Small intestine (tissue), 7 donors: ENCODE data around the gene TMEM51. TPM values are rescaled to one million over a fixed set of nuclear protein-coding genes. Genes with fewer than 3 reads are reported as not detected.

Experiments used
- DNase-seq, 2 donors: peaks; one replicate each; pipeline versions ENCODE4 v3.0.0 to v3.0.0-alpha.2; 2013
- FAIRE-seq: peaks from 2 replicates; lab custom pipeline; 2012; peaks lifted over from hg19 to GRCh38; lab: Jason Lieb, UNC
- H3K27ac ChIP-seq, 3 donors: one replicate each; pipeline ENCODE4 v1.5.1; 2013; ENCODE audit warnings: low read length in 2 of 3, mild to moderate bottlenecking in 2 of 3, control low read depth in 1 of 3, inconsistent platforms in 1 of 3, low read depth in 1 of 3, moderate library complexity in 1 of 3
- H3K27me3 ChIP-seq, 3 donors: one replicate each; pipeline ENCODE4 v1.6.1; 2013; ENCODE audit warnings: low read length in 3 of 3, inconsistent platforms in 1 of 3; ENCODE audit not compliant: control insufficient read depth in 3 of 3, insufficient read depth in 3 of 3
- H3K36me3 ChIP-seq, 3 donors: one replicate each; pipeline ENCODE4 v1.6.1; 2013; ENCODE audit warnings: low read length in 3 of 3, inconsistent platforms in 1 of 3, low read depth in 1 of 3, mild to moderate bottlenecking in 1 of 3, moderate library complexity in 1 of 3; ENCODE audit not compliant: control insufficient read depth in 3 of 3, insufficient read depth in 2 of 3
- H3K4me1 ChIP-seq, 3 donors: one replicate each; pipeline ENCODE4 v1.6.1; 2013; ENCODE audit warnings: low read length in 2 of 3, inconsistent platforms in 1 of 3, low read depth in 1 of 3, mild to moderate bottlenecking in 1 of 3, moderate library complexity in 1 of 3; ENCODE audit not compliant: control insufficient read depth in 3 of 3, insufficient read depth in 2 of 3
- H3K4me3 ChIP-seq, 3 donors: one replicate each; pipeline ENCODE4 v1.5.1; 2013; ENCODE audit warnings: low read length in 3 of 3, control low read depth in 1 of 3, inconsistent platforms in 1 of 3, low read depth in 1 of 3, mild to moderate bottlenecking in 1 of 3, moderate library complexity in 1 of 3
- H3K9me3 ChIP-seq, 2 donors: one replicate each; pipeline ENCODE4 v1.6.1; 2013; ENCODE audit warnings: low read depth in 1 of 2, low read length in 1 of 2; ENCODE audit not compliant: control insufficient read depth in 2 of 2, insufficient read depth in 1 of 2
- WGBS, 3 donors: extraction: QIAGEN DNeasy Blood & Tissue Kit; methylation state at CpG; one replicate each; pipeline ENCODE4 v1.1.7; 2013; 5-methylcytosine and 5-hydroxymethylcytosine counted together
- polyA plus RNA-seq, 4 donors: library from polyadenylated mRNA; stranded (reverse) in 3 of 4; unstranded in 1 of 4; fragments of 200-250 nt in 3 of 4; fragments of 120-200 nt in 1 of 4; gene quantifications; one replicate each; pipeline versions ENCODE4 v1.2.1 to v1.2.3, GENCODE V29; 2013
- donor health status: healthy with polysubstance abuse.
- donor health status: control.
- donor health status: control.
- donor health status: Bipolar disorder and iron deficiency.
- donor health status: healthy.

Gene TMEM51
- polyA plus RNA-seq, 4 donors, result 16.3 to 44.4 (median 21.5) TPM

DNA sequence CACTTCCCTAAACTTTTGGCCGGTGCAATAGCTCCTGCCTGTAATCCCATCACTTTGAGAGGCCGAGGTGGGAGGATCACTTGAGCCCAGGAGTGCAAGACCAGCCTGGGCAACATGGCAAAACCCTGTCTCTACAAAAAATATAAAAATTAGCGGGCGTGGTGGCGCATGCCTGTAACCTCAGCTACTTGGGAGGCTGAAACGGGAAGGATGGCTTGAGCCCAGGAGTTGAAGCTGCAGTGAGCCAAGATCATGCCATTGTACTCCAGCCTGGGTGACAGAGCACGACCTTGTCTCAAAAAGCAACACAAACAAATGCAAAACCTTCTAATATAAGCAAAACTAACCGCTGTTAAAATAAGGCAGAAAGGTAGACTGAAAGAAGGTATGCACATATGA is 25.9 kb downstream of the TMEM51 start:
- Histone ChIP-seq H3K36me3 (peaks cover 0 to 34% (median 0%) of the 10 kb centered on the region in 3 donors), H3K27me3 (no peaks in the 10 kb centered on the region), H3K4me1 (peaks cover 11 to 42% (median 11%) of the 10 kb centered on the region in 3 donors), H3K9me3 (no peaks in the 10 kb centered on the region), H3K4me3 (no peak overlapping the region), H3K27ac (peak overlapping the region in 2 of 3 donors; percentile 74 to 92)
- no peak for DNase-seq
- FAIRE-seq, result no peak
- 69 to 80% (median 75%) methylated on average over 8 of the region's 8 CpGs for WGBS, 3 donors

DNA sequence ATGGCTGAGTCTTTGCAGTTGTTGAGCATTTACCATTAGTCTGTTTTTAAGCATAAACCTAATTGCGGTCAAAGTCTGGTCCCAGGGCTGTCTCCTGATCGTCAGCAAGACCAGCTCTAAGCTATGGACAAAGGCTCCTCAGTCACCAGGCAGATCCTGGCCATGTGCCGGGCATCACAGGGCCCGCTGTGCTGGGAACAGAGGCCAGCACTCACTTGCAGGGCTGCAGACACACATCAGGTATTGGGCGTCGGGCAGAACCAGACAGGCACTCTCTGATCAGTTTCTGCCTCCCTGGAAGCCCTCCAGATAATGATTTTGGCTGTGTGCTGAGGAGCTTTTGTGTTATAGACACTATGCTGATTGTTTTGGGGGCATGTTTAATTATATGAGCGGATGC is 26.6 kb downstream of the TMEM51 start:
- Histone ChIP-seq H3K36me3 (peaks cover 0 to 32% (median 0%) of the 10 kb centered on the region in 3 donors), H3K27ac (peak overlapping the region in 2 of 3 donors; percentile 43 to 74), H3K4me3 (no peak overlapping the region), H3K9me3 (no peaks in the 10 kb centered on the region), H3K27me3 (no peaks in the 10 kb centered on the region), H3K4me1 (peaks cover 10 to 45% (median 11%) of the 10 kb centered on the region in 3 donors)
- FAIRE-seq (no peak), DNase-seq (peak; percentile 67 to 80)
- 25 to 62% (median 33%) methylated on average over 7 of the region's 7 CpGs for WGBS, 3 donors

DNA sequence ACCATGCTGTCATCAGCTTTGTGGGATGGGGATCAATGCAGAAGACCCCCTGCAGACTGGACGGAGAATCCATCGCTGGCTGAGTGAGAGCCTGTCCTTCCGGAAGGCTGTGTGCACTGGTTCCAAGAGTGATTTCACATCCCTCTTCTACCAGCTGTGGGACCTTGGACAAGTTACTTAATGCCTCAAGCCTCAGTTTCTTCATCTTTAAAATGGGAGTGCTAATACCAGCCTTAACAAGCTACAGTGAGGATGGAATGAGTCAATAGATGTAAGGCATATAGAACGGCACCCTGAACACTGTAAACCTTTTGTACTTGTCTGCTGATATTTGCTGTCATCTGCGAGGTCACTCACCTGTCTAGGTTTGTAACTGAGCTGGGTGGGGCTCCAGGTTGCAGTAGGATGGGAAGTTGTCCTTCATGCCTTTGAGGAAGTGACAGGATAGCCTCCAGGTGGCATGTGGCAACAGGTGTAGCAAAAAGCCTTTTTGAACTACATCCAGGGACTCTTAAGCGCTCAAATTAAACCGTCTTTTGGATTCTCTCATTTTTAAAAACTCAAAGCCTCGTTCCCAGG is 27.5 kb downstream of the TMEM51 start:
- peaks cover 0 to 32% (median 0%) of the 10 kb centered on the region in 3 donors for H3K36me3 ChIP-seq
- H3K4me3 ChIP-seq, result no peak overlapping the region
- no peaks in the 10 kb centered on the region for H3K27me3 ChIP-seq
- WGBS, 3 donors, result 40 to 80% (median 58%) methylated on average over 8 of the region's 8 CpGs
- peak; percentile 74 to 84 for DNase-seq
- H3K9me3 ChIP-seq, result no peaks in the 10 kb centered on the region
- no peak for FAIRE-seq
- H3K27ac ChIP-seq, result peak overlapping the region in 2 of 3 donors; percentile 43 to 74
- peaks cover 10 to 54% (median 11%) of the 10 kb centered on the region in 3 donors for H3K4me1 ChIP-seq

DNA sequence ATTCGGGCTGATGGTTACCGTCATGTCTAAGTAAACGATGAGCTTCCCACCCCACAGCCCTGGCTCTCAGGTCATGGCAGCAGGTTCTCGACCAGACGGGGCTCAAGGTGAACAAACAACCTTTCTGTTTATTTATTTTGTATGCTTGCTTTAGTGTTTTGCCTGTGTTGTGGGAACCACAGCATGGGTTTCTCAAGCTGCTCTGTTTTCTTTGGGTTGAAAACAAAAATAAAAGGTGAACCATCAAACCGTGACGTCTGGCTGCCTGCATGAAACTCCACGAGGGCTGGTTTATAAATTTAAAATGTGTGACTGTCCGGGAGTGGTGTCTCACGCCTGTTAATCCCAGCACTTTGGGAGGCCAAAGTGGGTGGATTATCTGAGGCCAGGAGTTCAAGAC is 28.0 kb downstream of the TMEM51 start:
- DNase-seq (no peak), FAIRE-seq (no peak)
- peak overlapping the region in 2 of 3 donors; percentile 43 to 74 for H3K27ac ChIP-seq
- 29 to 66% (median 30%) methylated on average over 10 of the region's 10 CpGs for WGBS, 3 donors
- H3K9me3 ChIP-seq, result no peaks in the 10 kb centered on the region
- peaks cover 0 to 28% (median 0%) of the 10 kb centered on the region in 3 donors for H3K36me3 ChIP-seq
- H3K4me3 ChIP-seq, result no peak overlapping the region
- H3K4me1 ChIP-seq, result peaks cover 8 to 59% (median 12%) of the 10 kb centered on the region in 3 donors
- H3K27me3 ChIP-seq, result no peaks in the 10 kb centered on the region

DNA sequence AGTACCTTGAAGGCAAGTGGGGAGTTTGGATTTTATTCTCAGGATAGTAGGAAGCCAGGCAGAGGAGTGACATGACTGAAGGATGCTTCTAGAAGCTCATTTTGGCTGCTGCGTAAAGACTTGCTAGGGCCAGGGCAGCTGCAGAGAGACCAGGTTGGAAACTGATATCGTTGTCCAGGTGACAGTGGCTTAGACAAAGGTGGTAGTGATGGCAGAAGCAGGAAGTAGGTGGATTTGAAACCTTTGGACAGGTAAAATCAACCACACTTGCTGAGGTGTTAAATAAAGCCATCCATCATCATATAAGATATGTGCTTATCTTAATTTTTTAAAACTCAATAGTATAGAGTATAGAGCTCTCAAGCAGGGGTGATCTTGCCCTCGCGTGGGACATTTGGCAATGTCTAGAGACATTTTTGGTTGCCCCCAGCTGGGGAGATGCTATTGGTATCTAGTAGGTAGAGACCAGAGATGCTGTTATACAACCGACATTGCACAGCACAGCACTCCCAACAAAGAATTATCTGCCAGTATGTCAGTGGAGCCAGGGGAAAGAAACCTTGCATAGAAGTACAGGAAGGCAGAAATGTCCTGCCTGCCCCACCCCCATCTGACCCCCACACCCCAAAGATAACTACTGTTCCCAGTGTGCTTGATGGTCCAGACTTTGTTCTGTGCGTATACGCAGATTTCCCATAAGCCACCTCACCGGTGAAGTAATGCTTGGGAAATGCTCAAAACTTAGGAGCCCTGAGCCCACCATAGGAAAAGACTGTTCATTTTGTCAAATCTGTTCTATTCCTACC is 31.1 kb downstream of the TMEM51 start:
- no peak for FAIRE-seq
- WGBS, 3 donors, result 17 to 61% (median 38%) methylated on average over 8 of the region's 8 CpGs
- peak overlapping the region; percentile 12 to 70 (median 69) for H3K27ac ChIP-seq

DNA sequence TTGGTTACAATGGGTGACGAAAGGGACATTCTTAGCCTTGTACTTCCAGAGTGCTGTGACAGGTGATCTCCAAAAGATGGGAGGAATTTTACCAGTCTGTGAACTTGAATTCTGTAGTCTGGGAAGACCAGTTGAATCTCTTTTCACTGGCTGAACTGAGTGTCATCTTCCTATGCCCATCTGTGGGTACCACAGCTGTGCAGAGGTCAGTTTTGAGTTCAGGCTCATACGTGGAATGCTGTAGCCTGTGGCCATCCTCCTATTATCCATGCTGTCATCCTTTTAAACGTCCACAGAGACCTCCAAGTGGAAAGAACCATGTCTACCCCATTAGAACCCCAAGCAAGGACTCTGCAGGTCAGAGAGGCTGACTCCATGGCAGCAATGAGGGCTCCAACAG is 32.1 kb downstream of the TMEM51 start:
- H3K36me3 ChIP-seq, result peaks cover 0 to 37% (median 0%) of the 10 kb centered on the region in 3 donors
- no peaks in the 10 kb centered on the region for H3K9me3 ChIP-seq
- FAIRE-seq (no peak), DNase-seq (no peak)
- 24 to 51% (median 34%) methylated on average over 3 of the region's 3 CpGs for WGBS, 3 donors
- peaks cover 7 to 76% (median 12%) of the 10 kb centered on the region in 3 donors for H3K4me1 ChIP-seq
- no peak overlapping the region for H3K4me3 ChIP-seq
- peak overlapping the region in 1 of 3 donors; percentile 70 for H3K27ac ChIP-seq
- H3K27me3 ChIP-seq, result no peaks in the 10 kb centered on the region

More for the DNA sequence above, 31.1 kb downstream of the TMEM51 start:
- Histone ChIP-seq H3K4me1 (peaks cover 9 to 77% (median 10%) of the 10 kb centered on the region in 3 donors), H3K36me3 (peaks cover 0 to 37% (median 0%) of the 10 kb centered on the region in 3 donors), H3K27me3 (no peaks in the 10 kb centered on the region), H3K9me3 (no peaks in the 10 kb centered on the region), H3K4me3 (no peak overlapping the region)
- DNase-seq, result peak; percentile 84 to 91

DNA sequence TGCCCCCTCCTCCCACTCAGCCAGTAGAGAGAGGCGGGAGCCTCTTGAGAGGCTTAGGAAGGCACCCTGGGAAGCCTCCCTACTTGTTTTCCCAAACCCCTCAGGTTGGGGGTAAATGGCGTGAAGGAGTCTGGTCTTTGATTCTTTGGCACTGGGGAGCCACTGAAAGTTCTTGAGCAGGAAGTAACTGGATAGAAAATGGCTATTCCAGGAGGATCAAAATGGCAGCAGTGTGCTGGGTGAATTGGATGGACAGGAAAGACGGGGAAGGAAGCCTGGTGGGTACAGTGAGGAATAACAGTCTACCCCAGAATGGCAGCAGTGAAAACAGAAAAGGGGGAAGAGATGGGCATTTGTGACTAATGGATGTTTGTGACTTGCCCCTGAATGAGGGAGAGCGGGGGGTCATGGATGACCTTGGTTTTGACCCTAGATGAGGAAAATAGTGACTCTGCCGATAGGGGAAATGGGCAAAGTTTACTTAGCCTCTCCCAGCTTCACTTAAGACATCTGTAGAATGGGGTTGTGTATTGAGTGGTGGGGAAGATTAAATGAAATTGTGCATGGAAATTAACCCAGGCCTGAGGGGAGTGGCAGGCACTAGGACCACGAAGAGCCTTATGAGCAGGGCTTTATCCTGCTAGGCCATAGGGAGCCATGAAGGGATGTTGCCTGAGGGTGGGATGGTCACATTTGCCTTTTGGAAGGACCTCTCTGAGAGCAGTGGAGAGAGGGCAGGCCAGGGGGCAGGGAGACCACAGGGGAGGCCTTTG is 32.7 kb downstream of the TMEM51 start:
- Histone ChIP-seq H3K4me3 (no peak overlapping the region), H3K27me3 (no peaks in the 10 kb centered on the region), H3K36me3 (peaks cover 0 to 34% (median 0%) of the 10 kb centered on the region in 3 donors), H3K27ac (peak overlapping the region in 1 of 3 donors; percentile 82), H3K9me3 (no peaks in the 10 kb centered on the region), H3K4me1 (peaks cover 8 to 77% (median 14%) of the 10 kb centered on the region in 3 donors)
- DNase-seq (no peak), FAIRE-seq (no peak)
- WGBS, 3 donors, result 56 to 69% (median 60%) methylated on average over 6 of the region's 6 CpGs

DNA sequence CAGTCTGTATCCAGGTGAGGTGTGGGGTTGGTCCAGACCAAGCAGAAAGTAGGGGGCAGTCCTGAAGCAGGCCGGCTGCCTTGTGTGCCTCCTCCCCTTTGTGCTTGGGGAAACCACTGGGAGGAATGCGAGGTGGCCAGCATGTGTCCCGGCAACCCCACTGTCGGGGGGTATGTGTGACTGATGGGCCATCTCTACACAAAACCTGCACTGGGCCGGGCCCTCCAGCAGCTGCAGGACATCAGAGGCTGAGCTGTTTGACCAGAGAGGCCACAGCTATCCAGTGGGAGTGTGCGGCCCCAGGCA is 33.3 kb downstream of the TMEM51 start:
- peaks cover 0 to 29% (median 0%) of the 10 kb centered on the region in 3 donors for H3K36me3 ChIP-seq
- H3K4me1 ChIP-seq, result peaks cover 10 to 79% (median 16%) of the 10 kb centered on the region in 3 donors
- DNase-seq (no peak), FAIRE-seq (no peak)
- WGBS, 3 donors, result 24 to 50% (median 29%) methylated on average over 5 to 6 of the region's 6 CpGs
- no peak overlapping the region for H3K4me3 ChIP-seq
- H3K27ac ChIP-seq, result peak overlapping the region in 1 of 3 donors; percentile 82
- H3K27me3 ChIP-seq, result no peaks in the 10 kb centered on the region
- H3K9me3 ChIP-seq, result no peaks in the 10 kb centered on the region
